IMR-90 (cell line): ENCODE measurements around the gene MDM2. TPM values are rescaled to one million over a fixed set of nuclear protein-coding genes. Genes with fewer than 3 reads are reported as not detected.

Experiments used
- ATAC-seq: fragments of 200-7000 bp; cut with Tn5 transposase; 2 replicates; pipeline ENCODE4 v1.9.1; 2020; ENCODE audit warnings: low read depth, mild to moderate bottlenecking, moderate library complexity
- BruUV-seq: library from RNA; stranded (reverse); fragments of 400-500 nt; replicated peaks from 2 replicates; lab custom pipeline; 2021; lab: Mats Ljungman, UMichigan
- CTCF ChIA-PET: fragments of 300-600 bp; formaldehyde crosslinking; extraction: SDS; loops from one replicate; lab custom pipeline; 2021; ENCODE audit warnings: antibody characterized with exemption; lab: Yijun Ruan, JAX
- POLR2A ChIA-PET: fragments of 300-600 bp; sonication (Branson Sonifier 250); formaldehyde crosslinking; loops from one replicate; lab custom pipeline; 2022; ENCODE audit warnings: antibody characterized with exemption; ENCODE audit not compliant: unreplicated experiment; lab: Charles Lee
- DNase-seq: peaks from one replicate; pipeline ENCODE4 v3.0.0; 2013
- H2AFZ ChIP-seq: replicated peaks from 2 replicates; pipeline ENCODE3; 2013; ENCODE audit warnings: low read length, mild to moderate bottlenecking; ENCODE audit not compliant: poor library complexity
- H2AK5ac ChIP-seq: 2 replicates; pipeline ENCODE4 v1.6.1; 2013; ENCODE audit warnings: low read depth, low read length, inconsistent platforms
- H2AK9ac ChIP-seq: replicated peaks from 2 replicates; pipeline ENCODE3; 2013; ENCODE audit warnings: mild to moderate bottlenecking, low read depth, low read length, moderate library complexity; ENCODE audit not compliant: poor library complexity
- H2BK120ac ChIP-seq: 2 replicates; pipeline ENCODE4 v1.6.1; 2013; ENCODE audit warnings: low read depth, low read length, inconsistent platforms
- H2BK15ac ChIP-seq: 3 replicates; pipeline ENCODE4 v1.6.1; 2013; ENCODE audit warnings: low read depth, low read length, inconsistent platforms
- H2BK20ac ChIP-seq: 2 replicates; pipeline ENCODE4 v1.6.1; 2013; ENCODE audit warnings: low read depth, mild to moderate bottlenecking, inconsistent platforms, low read length, moderate library complexity
- H2BK5ac ChIP-seq: 2 replicates; pipeline ENCODE4 v1.6.1; 2013; ENCODE audit warnings: mild to moderate bottlenecking, low read depth, low read length, inconsistent platforms; ENCODE audit not compliant: poor library complexity, severe bottlenecking
- H3K14ac ChIP-seq: replicated peaks from 2 replicates; pipeline ENCODE4 v1.6.1; 2013; ENCODE audit warnings: low read depth, low read length, inconsistent platforms
- H3K18ac ChIP-seq: 2 replicates; pipeline ENCODE4 v1.6.1; 2013; ENCODE audit warnings: low read depth, low read length, control low read depth
- H3K23ac ChIP-seq: 2 replicates; pipeline ENCODE4 v1.6.1; 2013; ENCODE audit warnings: low read depth, low read length, inconsistent platforms
- H3K27ac ChIP-seq: 2 replicates; pipeline ENCODE4 v1.5.1; 2013; ENCODE audit warnings: mild to moderate bottlenecking, control low read depth, low read length; ENCODE audit not compliant: insufficient read depth
- H3K27me3 ChIP-seq: 2 replicates; pipeline ENCODE4 v1.6.1; 2013; ENCODE audit warnings: low read length; ENCODE audit not compliant: control insufficient read depth, insufficient read depth
- H3K36me3 ChIP-seq: 2 replicates; pipeline ENCODE4 v1.6.1; 2013; ENCODE audit warnings: low read length, mixed read lengths; ENCODE audit not compliant: control insufficient read depth, insufficient read depth
- H3K4ac ChIP-seq: 2 replicates; pipeline ENCODE4 v1.6.1; 2013; ENCODE audit warnings: low read depth, low read length, inconsistent platforms
- H3K4me1 ChIP-seq: 2 replicates; pipeline ENCODE4 v1.6.1; 2013; ENCODE audit warnings: low read length, mixed read lengths; ENCODE audit not compliant: control insufficient read depth, insufficient read depth
- H3K4me2 ChIP-seq: 2 replicates; pipeline ENCODE4 v1.6.1; 2013; ENCODE audit warnings: low read depth, mild to moderate bottlenecking, control low read depth, low read length, moderate library complexity
- H3K4me3 ChIP-seq: 2 replicates; pipeline ENCODE4 v1.5.1; 2013; ENCODE audit warnings: low read depth, mild to moderate bottlenecking, control low read depth, low read length, moderate library complexity; ENCODE audit not compliant: insufficient read depth
- H3K56ac ChIP-seq: 2 replicates; pipeline ENCODE4 v1.6.1; 2013; ENCODE audit warnings: low read length, inconsistent platforms; ENCODE audit not compliant: insufficient read depth; ENCODE audit errors: extremely low read depth
- H3K79me1 ChIP-seq, 2 experiments: 2 replicates each; pipeline ENCODE4 v1.6.1; 2013; ENCODE audit warnings: low read length in 2 of 2, inconsistent platforms in 1 of 2, low read depth in 1 of 2
- H3K9ac ChIP-seq: 2 replicates; pipeline ENCODE4 v1.6.1; 2013; ENCODE audit warnings: low read depth, low read length, control low read depth
- H3K9me1 ChIP-seq: 2 replicates; pipeline ENCODE4 v1.6.1; 2013; ENCODE audit warnings: low read length, inconsistent platforms; ENCODE audit not compliant: insufficient read depth
- H3K9me3 ChIP-seq: 2 replicates; pipeline ENCODE4 v1.6.1; 2013; ENCODE audit warnings: low read length; ENCODE audit not compliant: control insufficient read depth, insufficient read depth
- H4K20me1 ChIP-seq: 2 replicates; pipeline ENCODE4 v1.6.1; 2013; ENCODE audit warnings: low read length, inconsistent platforms; ENCODE audit not compliant: insufficient read depth
- H4K5ac ChIP-seq: 2 replicates; pipeline ENCODE4 v1.6.1; 2013; ENCODE audit warnings: mild to moderate bottlenecking, low read depth, low read length, control low read depth
- H4K8ac ChIP-seq, 2 experiments: 2 replicates each; pipeline ENCODE4 v1.6.1; 2013; ENCODE audit warnings: low read depth in 2 of 2, low read length in 2 of 2, control low read depth in 1 of 2, inconsistent platforms in 1 of 2
- H4K91ac ChIP-seq: 2 replicates; pipeline ENCODE4 v1.6.1; 2013; ENCODE audit warnings: low read depth, low read length, inconsistent platforms; ENCODE audit not compliant: insufficient read depth
- CEBPB ChIP-seq: IDR thresholded peaks from 2 replicates; pipeline ENCODE4 v1.6.1; 2012; ENCODE audit warnings: low read depth, low read length, improper control_type of control experiment
- CHD1 ChIP-seq: IDR thresholded peaks from 2 replicates; pipeline ENCODE4 v1.6.1; 2012; ENCODE audit warnings: low read depth, low read length, improper control_type of control experiment
- MAFK ChIP-seq: IDR thresholded peaks from 2 replicates; pipeline ENCODE4 v1.6.1; 2012; ENCODE audit warnings: low read depth, low read length, improper control_type of control experiment
- MXI1 ChIP-seq: IDR thresholded peaks from 2 replicates; pipeline ENCODE4 v1.6.1; 2012; ENCODE audit warnings: low read depth, mild to moderate bottlenecking, low read length, moderate library complexity, borderline replicate concordance
- POLR2A ChIP-seq: IDR thresholded peaks from 2 replicates; pipeline ENCODE4 v1.6.1; 2012; ENCODE audit warnings: mild to moderate bottlenecking, low read depth, low read length
- RAD21 ChIP-seq: IDR thresholded peaks from 2 replicates; pipeline ENCODE4 v1.6.1; 2012; ENCODE audit warnings: low read length, improper control_type of control experiment
- RFX5 ChIP-seq: IDR thresholded peaks from 2 replicates; pipeline ENCODE4 v1.8.0; 2012; ENCODE audit warnings: low read depth, mild to moderate bottlenecking, low read length, moderate library complexity
- SMC3 ChIP-seq: fragments of 150-350 bp; IDR thresholded peaks from 2 replicates; pipeline ENCODE4 v1.6.1; 2016; ENCODE audit warnings: low read depth, mild to moderate bottlenecking, antibody characterized with exemption, low read length, moderate library complexity
- WGBS, 2 experiments: methylation state at CpG; one replicate each; pipeline versions ENCODE4 v1.1.5 to v1.1.7; 2013; ENCODE audit warnings: missing lambda C conversion rate in 2 of 2; ENCODE audit not compliant: insufficient read length in 1 of 2; ENCODE audit errors: extremely low coverage in 2 of 2; 5-methylcytosine and 5-hydroxymethylcytosine counted together
- dilution Hi-C: fragments of 300-500 bp; cut with HindIII; formaldehyde crosslinking; loops from one replicate; pipeline ENCODE4 v1.14.3; 2018; ENCODE audit warnings: low sequenced_read_pairs; ENCODE audit not compliant: unreplicated experiment
- in situ Hi-C: fragments of 300-500 bp; cut with MboI; formaldehyde crosslinking; loops from 3 replicates; pipeline ENCODE4 v1.14.3; 2019; ENCODE audit warnings: low sequenced_read_pairs, inconsistent platforms, mixed read lengths
- intact Hi-C: fragments of 100-400 bp; cut with micrococcal nuclease; formaldehyde crosslinking; loops from 2 replicates; pipeline ENCODE4 v1.10.0; 2022
- polyA plus RNA-seq, 3 experiments: library from polyadenylated mRNA; depleted of rRNA; stranded (reverse); fragments of >200 nt; gene quantifications; 2 replicates each; pipeline ENCODE4 v1.2.3, GENCODE V29; 2012; ENCODE audit warnings: low replicate concordance in 1 of 3
- total RNA-seq: library from RNA; depleted of rRNA; stranded (reverse); fragments of >200 nt; gene quantifications from 2 replicates; pipeline ENCODE4 v1.2.3, GENCODE V29; 2012
- TF ChIP-seq, protein P1 (sequence below): conservative IDR thresholded peaks from 2 replicates; pipeline ENCODE4 v1.5.1; 2012; ENCODE audit warnings: mild to moderate bottlenecking, low read depth, low read length, improper control_type of control experiment

Gene MDM2
- total and polyA plus RNA-seq, 2 of the 4 experiments (the other 2 are of a cell fraction) = 21.9 to 196 TPM

DNA sequence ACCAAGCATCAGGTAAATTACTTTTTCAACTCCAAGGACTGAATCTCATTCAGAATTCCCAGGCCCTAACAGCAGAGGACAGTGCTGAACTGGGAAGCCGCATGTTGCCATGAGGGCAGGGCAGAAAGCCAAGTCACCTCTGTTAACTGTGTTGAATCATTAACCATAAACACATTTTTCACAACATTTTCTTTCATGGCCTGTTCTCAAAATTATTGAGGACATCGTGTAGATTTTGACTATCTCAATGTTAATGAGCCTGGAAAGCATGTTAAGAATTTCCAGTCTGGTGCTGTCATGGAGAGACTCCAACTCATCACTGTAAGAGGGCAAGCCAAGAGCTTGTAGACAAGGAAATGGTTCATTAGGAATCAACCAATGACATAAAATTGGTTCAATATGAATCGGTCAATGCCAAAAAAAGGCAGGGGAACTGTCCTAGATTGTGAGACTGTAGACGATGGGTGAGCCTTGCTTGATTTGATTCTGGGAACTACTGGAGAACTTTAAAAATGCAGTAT, 91.3 kb downstream of the MDM2 start:
- Histone ChIP-seq H3K27ac (no peak overlapping the region), H4K5ac (no peak overlapping the region), H2BK20ac (no peak overlapping the region), H3K79me1 (no peaks in the 10 kb centered on the region), H2AK9ac (no peak overlapping the region), H3K56ac (no peak overlapping the region), H3K4ac (no peak overlapping the region), H2BK5ac (no peak overlapping the region), H3K27me3 (no peaks in the 10 kb centered on the region; the same call in 1 of the 2 replicates), H3K4me2 (no peak overlapping the region), H3K14ac (no peak overlapping the region), H2AK5ac (no peak overlapping the region), H2AFZ (no peak overlapping the region), H3K36me3 (no peaks in the 10 kb centered on the region), H3K9me1 (no peaks in the 10 kb centered on the region), H4K20me1 (no peaks in the 10 kb centered on the region), H4K8ac (no peak overlapping the region), H3K23ac (no peak overlapping the region), H3K4me3 (no peak overlapping the region), H2BK120ac (no peak overlapping the region), H3K4me1 (peaks cover 2% of the 10 kb centered on the region; the same call in 1 of the 2 replicates), H4K91ac (no peak overlapping the region), H3K18ac (no peak overlapping the region), H3K9me3 (no peaks in the 10 kb centered on the region), H2BK15ac (no peak overlapping the region), H3K9ac (no peak overlapping the region)
- CTCF ChIA-PET = no interaction called here
- peak; percentile 59 for DNase-seq
- dilution Hi-C loops (no loop called here), in situ Hi-C loops (no loop called here), intact Hi-C loops (loop anchor here (1.0 kb wide), 1 partner anchor 171 kb away; no protein-coding TSS in a partner anchor)
- WGBS, 2 experiments = 83% methylated on average over 1 of the region's 4 CpGs; no CpG with 5 or more reads in 1 of the 2 experiments
- POLR2A ChIA-PET = no interaction called here
- TF ChIP-seq RAD21 (peak; percentile 61), POLR2A (no peak), CHD1 (no peak), CEBPB (no peak), MAFK (no peak), MXI1 (no peak), RFX5 (no peak), SMC3 (peak; percentile 41)
- TF ChIP-seq, protein P1, sequence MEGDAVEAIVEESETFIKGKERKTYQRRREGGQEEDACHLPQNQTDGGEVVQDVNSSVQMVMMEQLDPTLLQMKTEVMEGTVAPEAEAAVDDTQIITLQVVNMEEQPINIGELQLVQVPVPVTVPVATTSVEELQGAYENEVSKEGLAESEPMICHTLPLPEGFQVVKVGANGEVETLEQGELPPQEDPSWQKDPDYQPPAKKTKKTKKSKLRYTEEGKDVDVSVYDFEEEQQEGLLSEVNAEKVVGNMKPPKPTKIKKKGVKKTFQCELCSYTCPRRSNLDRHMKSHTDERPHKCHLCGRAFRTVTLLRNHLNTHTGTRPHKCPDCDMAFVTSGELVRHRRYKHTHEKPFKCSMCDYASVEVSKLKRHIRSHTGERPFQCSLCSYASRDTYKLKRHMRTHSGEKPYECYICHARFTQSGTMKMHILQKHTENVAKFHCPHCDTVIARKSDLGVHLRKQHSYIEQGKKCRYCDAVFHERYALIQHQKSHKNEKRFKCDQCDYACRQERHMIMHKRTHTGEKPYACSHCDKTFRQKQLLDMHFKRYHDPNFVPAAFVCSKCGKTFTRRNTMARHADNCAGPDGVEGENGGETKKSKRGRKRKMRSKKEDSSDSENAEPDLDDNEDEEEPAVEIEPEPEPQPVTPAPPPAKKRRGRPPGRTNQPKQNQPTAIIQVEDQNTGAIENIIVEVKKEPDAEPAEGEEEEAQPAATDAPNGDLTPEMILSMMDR = peak; percentile 46
- ATAC-seq = peak; percentile 53
- BruUV-seq = no TSS peak
